Neural cell (in vitro differentiated cells): ENCODE measurements around the gene MCM5.

Experiments used
- EP300 ChIP-seq: fragments of 450-650 bp; conservative IDR thresholded peaks from 2 replicates; pipeline ENCODE4 v1.6.1; 2014; ENCODE audit warnings: antibody characterized with exemption, mild to moderate bottlenecking, moderate library complexity; ENCODE audit not compliant: poor library complexity, severe bottlenecking
- EZH2 ChIP-seq: fragments of 200-600, 300-800 bp; shearing (Covaris generic), sonication (generic); IDR thresholded peaks from 2 replicates; pipeline ENCODE4 v1.6.1; 2014; ENCODE audit warnings: antibody characterized with exemption, low read length, borderline replicate concordance, mild to moderate bottlenecking; ENCODE audit not compliant: insufficient read depth, poor library complexity, severe bottlenecking
- MXI1 ChIP-seq: fragments of 450-650 bp; conservative IDR thresholded peaks from 2 replicates; pipeline ENCODE4 v1.6.1; 2014; ENCODE audit warnings: antibody characterized with exemption, mild to moderate bottlenecking; ENCODE audit not compliant: poor library complexity, severe bottlenecking
- POLR2AphosphoS5 ChIP-seq: IDR thresholded peaks from 2 replicates; pipeline ENCODE4 v1.6.1; 2012
- TF ChIP-seq, protein P1 (sequence below): fragments of 450-650 bp; IDR thresholded peaks from 2 replicates; pipeline ENCODE4 v1.5.1; 2014; ENCODE audit warnings: antibody characterized with exemption, mild to moderate bottlenecking, moderate library complexity; ENCODE audit not compliant: poor library complexity, severe bottlenecking

DNA sequence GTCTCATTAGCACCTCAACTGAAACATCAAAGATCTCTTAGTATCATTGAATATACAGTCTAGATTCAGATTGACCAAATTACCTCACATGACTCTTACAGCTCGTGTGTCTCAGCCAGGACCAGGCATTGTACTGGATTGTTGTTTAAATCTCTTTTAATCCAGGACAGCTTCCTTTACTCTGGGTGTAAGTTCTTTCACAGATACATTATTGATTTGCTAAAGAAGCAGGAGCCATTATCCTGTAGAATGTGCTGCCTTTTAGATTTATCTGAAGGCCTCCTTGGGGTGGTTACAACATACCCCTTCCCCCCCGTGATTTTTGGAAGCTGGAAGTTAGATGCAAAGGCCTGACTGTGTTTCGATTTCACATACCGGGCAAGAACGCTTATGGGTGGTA, 4.2 kb downstream of the MCM5 start:
- TF ChIP-seq MXI1 (no peak), EZH2 (no peak), EP300 (no peak), POLR2AphosphoS5 (no peak)
- TF ChIP-seq, protein P1, sequence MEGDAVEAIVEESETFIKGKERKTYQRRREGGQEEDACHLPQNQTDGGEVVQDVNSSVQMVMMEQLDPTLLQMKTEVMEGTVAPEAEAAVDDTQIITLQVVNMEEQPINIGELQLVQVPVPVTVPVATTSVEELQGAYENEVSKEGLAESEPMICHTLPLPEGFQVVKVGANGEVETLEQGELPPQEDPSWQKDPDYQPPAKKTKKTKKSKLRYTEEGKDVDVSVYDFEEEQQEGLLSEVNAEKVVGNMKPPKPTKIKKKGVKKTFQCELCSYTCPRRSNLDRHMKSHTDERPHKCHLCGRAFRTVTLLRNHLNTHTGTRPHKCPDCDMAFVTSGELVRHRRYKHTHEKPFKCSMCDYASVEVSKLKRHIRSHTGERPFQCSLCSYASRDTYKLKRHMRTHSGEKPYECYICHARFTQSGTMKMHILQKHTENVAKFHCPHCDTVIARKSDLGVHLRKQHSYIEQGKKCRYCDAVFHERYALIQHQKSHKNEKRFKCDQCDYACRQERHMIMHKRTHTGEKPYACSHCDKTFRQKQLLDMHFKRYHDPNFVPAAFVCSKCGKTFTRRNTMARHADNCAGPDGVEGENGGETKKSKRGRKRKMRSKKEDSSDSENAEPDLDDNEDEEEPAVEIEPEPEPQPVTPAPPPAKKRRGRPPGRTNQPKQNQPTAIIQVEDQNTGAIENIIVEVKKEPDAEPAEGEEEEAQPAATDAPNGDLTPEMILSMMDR: no peak
